NAMALWA (cell line): Measurements from ENCODE around the gene DCTN3.

Experiments
- DNase-seq: peaks from one replicate; pipeline ENCODE4 v3.0.0-alpha.2; 2015; ENCODE audit warnings: low spot score

Gene DCTN3

GRCh38 chr9:34573599-34574325 lies 46.5 kb downstream of the DCTN3 start:
- no peak for DNase-seq

GRCh38 chr9:34572628-34573027 lies 47.7 kb downstream of the DCTN3 start:
- DNase-seq: no peak

- DNase-seq: no peak
These were observed 48.2 kb downstream of the DCTN3 start for GRCh38 chr9:34572092-34572491.

GRCh38 chr9:34571481-34571810 lies 48.8 kb downstream of the DCTN3 start:
- DNase-seq: no peak

- DNase-seq: no peak
These were observed 49.4 kb downstream of the DCTN3 start for GRCh38 chr9:34570809-34571480.

GRCh38 chr9:34570376-34570775 lies 49.9 kb downstream of the DCTN3 start:
- DNase-seq: no peak

GRCh38 chr9:34568774-34569173 lies 51.5 kb downstream of the DCTN3 start:
- DNase-seq: no peak

- no peak for DNase-seq
These were observed 52.2 kb downstream of the DCTN3 start for GRCh38 chr9:34568133-34568532.

- no peak for DNase-seq
These were observed 53.3 kb downstream of the DCTN3 start for GRCh38 chr9:34566972-34567371.

- DNase-seq: no peak
These were observed 54.0 kb downstream of the DCTN3 start for GRCh38 chr9:34566322-34566721.

- no peak for DNase-seq
These were observed 54.4 kb downstream of the DCTN3 start for GRCh38 chr9:34565856-34566255.

- DNase-seq: no peak
These were observed 55.7 kb downstream of the DCTN3 start for GRCh38 chr9:34564617-34565016.
